H1 (cell line): ENCODE data around the gene HMCES. TPM values are rescaled to one million over a fixed set of nuclear protein-coding genes. Genes with fewer than 3 reads are reported as not detected.

Source experiments
- CTCF ChIA-PET: fragments of 300-600 bp; sonication (Branson Sonifier 250); formaldehyde crosslinking; loops from one replicate; lab custom pipeline; 2021; ENCODE audit not compliant: partially characterized antibody; lab: Charles Lee
- POLR2A ChIA-PET: fragments of 300-600 bp; sonication (Branson Sonifier 250); formaldehyde crosslinking; loops from one replicate; lab custom pipeline; 2021; ENCODE audit warnings: inconsistent platforms; ENCODE audit not compliant: partially characterized antibody; lab: Charles Lee
- DNase-seq, 2 experiments: peaks; one replicate each; pipeline versions ENCODE4 v3.0.0 to v3.0.0-alpha.2; 2010 to 2022; ENCODE audit warnings: low spot score in 2 of 2, low read depth in 1 of 2, mixed read lengths in 1 of 2
- FAIRE-seq: peaks from 2 replicates; lab custom pipeline; 2011; peaks lifted over from hg19 to GRCh38; lab: Jason Lieb, UNC
- H2AFZ ChIP-seq: 2 replicates; pipeline ENCODE4 v1.8.1; 2012; ENCODE audit warnings: low read length, inconsistent platforms
- H2AK5ac ChIP-seq: 2 replicates; pipeline ENCODE4 v1.6.1; 2013; ENCODE audit warnings: low read depth, low read length
- H2BK120ac ChIP-seq: replicated peaks from 2 replicates; pipeline ENCODE3; 2013; ENCODE audit warnings: low read depth, low read length, inconsistent platforms
- H2BK12ac ChIP-seq: 2 replicates; pipeline ENCODE4 v1.6.1; 2013; ENCODE audit warnings: low read depth, low read length
- H2BK15ac ChIP-seq: 2 replicates; pipeline ENCODE4 v1.6.1; 2013; ENCODE audit warnings: low read length
- H2BK20ac ChIP-seq: 2 replicates; pipeline ENCODE4 v1.6.1; 2013; ENCODE audit warnings: low read length
- H2BK5ac ChIP-seq: 2 replicates; pipeline ENCODE4 v1.6.1; 2013; ENCODE audit warnings: low read depth, low read length
- H3K14ac ChIP-seq: 2 replicates; pipeline ENCODE4 v1.6.1; 2013; ENCODE audit warnings: inconsistent platforms; ENCODE audit not compliant: insufficient read length
- H3K18ac ChIP-seq: 2 replicates; pipeline ENCODE4 v1.6.1; 2013; ENCODE audit warnings: low read length; ENCODE audit errors: extremely low read depth
- H3K23ac ChIP-seq: 2 replicates; pipeline ENCODE4 v1.6.1; 2013; ENCODE audit warnings: inconsistent platforms; ENCODE audit not compliant: insufficient read length
- H3K23me2 ChIP-seq: 2 replicates; pipeline ENCODE4 v1.6.1; 2013; ENCODE audit warnings: low read depth, low read length
- H3K27ac ChIP-seq: 2 replicates; pipeline ENCODE4 v1.6.1; 2011; ENCODE audit warnings: low read depth, low read length, inconsistent platforms
- H3K27me3 ChIP-seq, 4 experiments: replicated peaks in 1 of 4; 1 replicate in 1 of 4; 2 replicates in 3 of 4; pipeline versions ENCODE4 v1.6.1 to v1.8.1; 2011 to 2013; ENCODE audit warnings: low read length in 3 of 4, mild to moderate bottlenecking in 3 of 4, inconsistent platforms in 2 of 4, mixed read lengths in 2 of 4, moderate library complexity in 1 of 4; ENCODE audit not compliant: control insufficient read depth in 3 of 4, insufficient read depth in 3 of 4; ENCODE audit errors: extremely low read depth in 1 of 4
- H3K36me3 ChIP-seq, 4 experiments: 2 replicates each; pipeline versions ENCODE4 v1.6.1 to v1.8.1; 2011 to 2013; ENCODE audit warnings: mild to moderate bottlenecking in 4 of 4, low read length in 3 of 4, moderate library complexity in 2 of 4, control low read depth in 1 of 4, inconsistent platforms in 1 of 4; ENCODE audit not compliant: insufficient read depth in 4 of 4, control insufficient read depth in 2 of 4
- H3K4ac ChIP-seq: replicated peaks from 2 replicates; pipeline ENCODE3; 2013; ENCODE audit warnings: low read length, low read depth, mixed read lengths, inconsistent platforms; ENCODE audit not compliant: insufficient read length
- H3K4me1 ChIP-seq, 4 experiments: replicated peaks in 1 of 4; 1 replicate in 1 of 4; 2 replicates in 3 of 4; pipeline versions ENCODE4 v1.6.1 to v1.8.1; 2011 to 2013; ENCODE audit warnings: low read length in 3 of 4, inconsistent platforms in 2 of 4, mixed read lengths in 1 of 4; ENCODE audit not compliant: insufficient read depth in 4 of 4, control insufficient read depth in 3 of 4
- H3K4me2 ChIP-seq, 2 experiments: 2 replicates each; pipeline versions ENCODE4 v1.6.1 to v1.8.1; 2011 to 2013; ENCODE audit warnings: low read depth in 2 of 2, low read length in 2 of 2, control low read depth in 1 of 2, inconsistent platforms in 1 of 2, mild to moderate bottlenecking in 1 of 2; ENCODE audit not compliant: insufficient read depth in 1 of 2
- H3K4me3 ChIP-seq, 4 experiments: fragments of 200-600, 300-600 bp in 1 of 4; sonication (generic), shearing (Covaris generic), sonication (Bioruptor Twin) in 1 of 4; 2 replicates each; pipeline versions ENCODE4 v1.5.1 to v1.8.1; 2011 to 2016; ENCODE audit warnings: low read length in 4 of 4, low read depth in 3 of 4, control low read depth in 2 of 4, inconsistent platforms in 2 of 4, mild to moderate bottlenecking in 2 of 4, mixed read lengths in 1 of 4, moderate library complexity in 1 of 4; ENCODE audit not compliant: insufficient read depth in 2 of 4; ENCODE audit errors: extremely low read depth in 1 of 4
- H3K56ac ChIP-seq: replicated peaks from 2 replicates; pipeline ENCODE3; 2013; ENCODE audit warnings: low read depth, mild to moderate bottlenecking, mixed read lengths, low read length, inconsistent platforms; ENCODE audit not compliant: insufficient read length
- H3K79me1 ChIP-seq: 2 replicates; pipeline ENCODE4 v1.6.1; 2013; ENCODE audit warnings: low read depth, low read length, control low read depth
- H3K79me2 ChIP-seq, 2 experiments: 2 replicates each; pipeline versions ENCODE4 v1.6.1 to v1.8.1; 2012 to 2013; ENCODE audit warnings: low read length in 2 of 2, mild to moderate bottlenecking in 2 of 2, inconsistent platforms in 1 of 2; ENCODE audit not compliant: insufficient read depth in 2 of 2, control insufficient read depth in 1 of 2
- H3K9ac ChIP-seq, 4 experiments: replicated peaks in 1 of 4; 1 replicate in 1 of 4; 2 replicates in 3 of 4; pipeline versions ENCODE4 v1.6.1 to v1.8.1; 2011 to 2013; ENCODE audit warnings: low read depth in 3 of 4, low read length in 3 of 4, control low read depth in 2 of 4, mild to moderate bottlenecking in 2 of 4, moderate library complexity in 2 of 4, inconsistent platforms in 1 of 4; ENCODE audit errors: extremely low read depth in 1 of 4
- H3K9me3 ChIP-seq, 2 experiments: 2 replicates each; pipeline versions ENCODE4 v1.6.1 to v1.8.1; 2012 to 2013; ENCODE audit warnings: mild to moderate bottlenecking in 2 of 2, moderate library complexity in 2 of 2, control low read depth in 1 of 2, inconsistent platforms in 1 of 2, low read depth in 1 of 2, low read length in 1 of 2, mixed read lengths in 1 of 2; ENCODE audit not compliant: insufficient read depth in 2 of 2
- H4K20me1 ChIP-seq, 2 experiments: replicated peaks in 1 of 2; 2 replicates each; pipeline versions ENCODE3 to v1.8.1; 2011 to 2013; ENCODE audit warnings: inconsistent platforms in 2 of 2, low read length in 2 of 2, mild to moderate bottlenecking in 1 of 2; ENCODE audit not compliant: insufficient read depth in 2 of 2, control insufficient read depth in 1 of 2
- H4K5ac ChIP-seq: 2 replicates; pipeline ENCODE4 v1.6.1; 2013; ENCODE audit warnings: low read length, low read depth, mixed read lengths, inconsistent platforms; ENCODE audit not compliant: insufficient read length
- H4K8ac ChIP-seq: 2 replicates; pipeline ENCODE4 v1.8.0; 2013; ENCODE audit warnings: mild to moderate bottlenecking, moderate library complexity, low read length, inconsistent platforms; ENCODE audit not compliant: insufficient read depth; ENCODE audit errors: extremely low read depth
- H4K91ac ChIP-seq: replicated peaks from 2 replicates; pipeline ENCODE3; 2013; ENCODE audit warnings: low read length, mixed read lengths, inconsistent platforms; ENCODE audit not compliant: insufficient read length
- JUN ChIP-seq: IDR thresholded peaks from 2 replicates; pipeline ENCODE4 v1.6.1; 2011; ENCODE audit warnings: low read depth, mild to moderate bottlenecking, improper control_type of control experiment, low read length
- WGBS, 2 experiments: shearing (Covaris generic) in 1 of 2; methylation state at CpG; one replicate each; pipeline versions ENCODE4 v1.1.6 to v1.1.7; 2013 to 2015; ENCODE audit warnings: low lambda C conversion rate in 2 of 2, mixed read lengths in 2 of 2, inconsistent platforms in 1 of 2, low coverage in 1 of 2, missing lambda C conversion rate in 1 of 2; ENCODE audit not compliant: insufficient replicate concordance in 2 of 2, insufficient coverage in 1 of 2, insufficient read length in 1 of 2; ENCODE audit errors: extremely low coverage in 1 of 2, missing lambda C conversion rate in 1 of 2; 5-methylcytosine and 5-hydroxymethylcytosine counted together
- polyA plus RNA-seq, 7 experiments: library from polyadenylated mRNA; depleted of rRNA in 3 of 7; stranded (reverse) in 5 of 7; unstranded in 2 of 7; fragments of >200 nt in 5 of 7; fragments of 200-250 nt in 2 of 7; gene quantifications; 1 replicate in 5 of 7; 2 replicates in 1 of 7; 4 replicates in 1 of 7; pipeline versions ENCODE4 v1.2.1 to v1.2.3, GENCODE V29; 2011 to 2013; ENCODE audit warnings: missing spikeins in 2 of 7, mixed read lengths in 2 of 7
- total RNA-seq: library from RNA; stranded (reverse); fragmentation: NEBNext Ultra II Directional; extraction: Animal tissue kit (Norgen Biotek cat#: 25700); gene quantifications from 2 replicates; pipeline ENCODE4 v1.2.1, GENCODE V29; 2021

Gene HMCES
- total and polyA plus RNA-seq, 2 of the 8 experiments (the other 6 are each of a cell fraction or from before 2014, with no cell fraction given), result 27.6 to 49.5 TPM

- Histone ChIP-seq H3K9me3 (no peaks in the 10 kb centered on the region), H2BK12ac (no peak overlapping the region), H2BK120ac (no peak overlapping the region), H3K4ac (no peak overlapping the region), H3K79me2 (no peaks in the 10 kb centered on the region), H3K9ac (no peak overlapping the region), H3K4me3 (no peak overlapping the region), H4K8ac (no peak overlapping the region), H3K23me2 (peaks cover 3% of the 10 kb centered on the region; the same call in 1 of the 2 replicates), H3K56ac (no peak overlapping the region), H3K4me1 (no peaks in the 10 kb centered on the region), H4K5ac (no peak overlapping the region), H3K18ac (no peak overlapping the region), H2AFZ (no peak overlapping the region), H2BK20ac (no peak overlapping the region), H4K20me1 (peaks cover 0 to 9% of the 10 kb centered on the region in 2 experiments), H3K27ac (no peak overlapping the region), H2BK15ac (no peak overlapping the region), H3K36me3 (peaks cover 2 to 12% (median 9%) of the 10 kb centered on the region in 4 experiments; a peak in 4 of 8 replicates), H2AK5ac (no peak overlapping the region), H3K4me2 (no peak overlapping the region), H3K27me3 (no peaks in the 10 kb centered on the region), H4K91ac (no peak overlapping the region), H3K14ac (no peak overlapping the region), H3K79me1 (peaks cover 3% of the 10 kb centered on the region; the same call in 1 of the 2 replicates), H2BK5ac (no peak overlapping the region), H3K23ac (no peak overlapping the region)
- FAIRE-seq (no peak), DNase-seq (no peak)
- CTCF ChIA-PET, result interaction anchor here (0.7 to 2.6 kb wide), 3 partner anchors 11 to 19 kb away, joined by 3 to 11 read pairs (median 6); no protein-coding TSS in a partner anchor
- TF ChIP-seq JUN, result no peak
- POLR2A ChIA-PET, result interaction anchor here (0.7 to 9.3 kb wide), 2 partner anchors 9 to 294 kb away, joined by 3 to 112 read pairs; a partner anchor contains a TSS
- WGBS, 2 experiments, result 97% methylated on average over 3 of the region's 3 CpGs; no CpG with 5 or more reads in 1 of the 2 experiments
These were observed 46.7 kb downstream of the HMCES start for GRCh38 chr3:129325383-129325782.
